Measurements from ENCODE around the gene PHETA2.

Gene PHETA2

GRCh38 chr22:42074132-42074811 is at the start of gene PHETA2:
PHETA2 (plus strand) TSS chr22:42074248; CDS start chr22:42077294, 3,046 bp downstream.
- peak; percentile 49 for DNase-seq (ENCODE audit: low read depth)

GRCh38 chr22:42025421-42025820 is 48.6 kb upstream of the PHETA2 start:
- DNase-seq (ENCODE audit: low read depth), result no peak

GRCh38 chr22:42026705-42027104 is 47.3 kb upstream of the PHETA2 start:
- no peak for DNase-seq (ENCODE audit: low read depth)

- DNase-seq (ENCODE audit: low read depth), result no peak
These were observed 40.5 kb upstream of the PHETA2 start for GRCh38 chr22:42033263-42034181.

- no peak for DNase-seq (ENCODE audit: low read depth)
These were observed 38.8 kb upstream of the PHETA2 start for GRCh38 chr22:42035256-42035655.

- DNase-seq (ENCODE audit: low read depth), result peak; percentile 4
These were observed 34.8 kb upstream of the PHETA2 start for GRCh38 chr22:42039271-42039670.

GRCh38 chr22:42041784-42042183 is 32.3 kb upstream of the PHETA2 start:
- no peak for DNase-seq (ENCODE audit: low read depth)

- DNase-seq (ENCODE audit: low read depth), result no peak
These were observed 23.3 kb upstream of the PHETA2 start for GRCh38 chr22:42050641-42051180.

- no peak for DNase-seq (ENCODE audit: low read depth)
These were observed 21.3 kb upstream of the PHETA2 start for GRCh38 chr22:42052765-42053164.

- no peak for DNase-seq (ENCODE audit: low read depth)
These were observed 17.1 kb upstream of the PHETA2 start for GRCh38 chr22:42056757-42057511.

- no peak for DNase-seq (ENCODE audit: low read depth)
These were observed 13.6 kb upstream of the PHETA2 start for GRCh38 chr22:42060489-42060888.

GRCh38 chr22:42061041-42061440 is 13.0 kb upstream of the PHETA2 start:
- no peak for DNase-seq (ENCODE audit: low read depth)

GRCh38 chr22:42062506-42063170 is 11.4 kb upstream of the PHETA2 start:
- no peak for DNase-seq (ENCODE audit: low read depth)

- DNase-seq (ENCODE audit: low read depth), result no peak
These were observed 9.4 kb upstream of the PHETA2 start for GRCh38 chr22:42064629-42065028.

GRCh38 chr22:42065438-42066125 is 8.5 kb upstream of the PHETA2 start:
- DNase-seq (ENCODE audit: low read depth), result no peak

GRCh38 chr22:42066126-42066761 is 7.8 kb upstream of the PHETA2 start:
- no peak for DNase-seq (ENCODE audit: low read depth)

GRCh38 chr22:42066937-42067336 is 7.1 kb upstream of the PHETA2 start:
- DNase-seq (ENCODE audit: low read depth), result no peak

GRCh38 chr22:42067671-42068251 is 6.3 kb upstream of the PHETA2 start:
- no peak for DNase-seq (ENCODE audit: low read depth)

GRCh38 chr22:42068291-42068690 is 5.8 kb upstream of the PHETA2 start:
- no peak for DNase-seq (ENCODE audit: low read depth)
